ENCODE results near the gene STXBP3. TPM values are rescaled to one million over a fixed set of nuclear protein-coding genes. Genes with fewer than 3 reads are reported as not detected.

STXBP3 gene
- total and polyA plus RNA-seq, 2 experiments from 2014 or later = 34.1 to 74.0 TPM

- no peaks in the 10 kb centered on the region for H3K36me3 ChIP-seq
- no peaks in the 10 kb centered on the region for H3K27me3 ChIP-seq
- peaks cover 2% of the 10 kb centered on the region for H3K9me3 ChIP-seq (ENCODE audit: low read depth)
- peaks cover 11% of the 10 kb centered on the region for H3K4me1 ChIP-seq (ENCODE audit: low read depth)
- H3K27ac ChIP-seq = no peak overlapping the region
- no peak for TF ChIP-seq CTCF (IDR thresholded peaks at IDR 0.05; ENCODE audit: low read depth, low read length)
- H3K4me3 ChIP-seq = no peak overlapping the region
- no peak for DNase-seq (ENCODE audit: low read depth in 1 of 2, low spot score in 1 of 2)
Measured at GRCh38 chr1:108826081-108826635, 79.7 kb downstream of the STXBP3 start.

- Histone ChIP-seq H3K4me1 (ENCODE audit: low read depth) (peaks cover 11% of the 10 kb centered on the region), H3K4me3 (no peak overlapping the region), H3K27me3 (no peaks in the 10 kb centered on the region), H3K27ac (no peak overlapping the region), H3K9me3 (ENCODE audit: low read depth) (peaks cover 2% of the 10 kb centered on the region), H3K36me3 (no peaks in the 10 kb centered on the region)
- peak; percentile 83 to 84 for DNase-seq (ENCODE audit: low read depth in 1 of 2, low spot score in 1 of 2)
- peak; percentile 72 for TF ChIP-seq CTCF (IDR thresholded peaks at IDR 0.05; ENCODE audit: low read depth, low read length)
Measured at GRCh38 chr1:108828074-108828961, 81.8 kb downstream of the STXBP3 start.

- DNase-seq (ENCODE audit: low read depth in 1 of 2, low spot score in 1 of 2) = no peak
- no peak for TF ChIP-seq CTCF (IDR thresholded peaks at IDR 0.05; ENCODE audit: low read depth, low read length)
- Histone ChIP-seq H3K36me3 (no peaks in the 10 kb centered on the region), H3K27ac (no peak overlapping the region), H3K27me3 (no peaks in the 10 kb centered on the region), H3K4me3 (no peak overlapping the region), H3K9me3 (ENCODE audit: low read depth) (peaks cover 2% of the 10 kb centered on the region), H3K4me1 (ENCODE audit: low read depth) (peaks cover 11% of the 10 kb centered on the region)
Measured at GRCh38 chr1:108829498-108829916, 83.0 kb downstream of the STXBP3 start.

GRCh38 chr1:108830119-108831008, 83.9 kb downstream of the STXBP3 start:
- Histone ChIP-seq H3K4me1 (ENCODE audit: low read depth) (peaks cover 11% of the 10 kb centered on the region), H3K4me3 (no peak overlapping the region), H3K36me3 (no peaks in the 10 kb centered on the region), H3K27ac (no peak overlapping the region), H3K9me3 (ENCODE audit: low read depth) (no peaks in the 10 kb centered on the region), H3K27me3 (no peaks in the 10 kb centered on the region)
- peak in 1 of 2 donors; percentile 89 for DNase-seq (ENCODE audit: low read depth in 1 of 2, low spot score in 1 of 2)
- TF ChIP-seq CTCF (IDR thresholded peaks at IDR 0.05; ENCODE audit: low read depth, low read length) = no peak

- TF ChIP-seq CTCF (IDR thresholded peaks at IDR 0.05; ENCODE audit: low read depth, low read length) = no peak
- peak in 1 of 2 donors; percentile 81 for DNase-seq (ENCODE audit: low read depth in 1 of 2, low spot score in 1 of 2)
- Histone ChIP-seq H3K9me3 (ENCODE audit: low read depth) (no peaks in the 10 kb centered on the region), H3K4me3 (no peak overlapping the region), H3K4me1 (ENCODE audit: low read depth) (peaks cover 11% of the 10 kb centered on the region), H3K27me3 (no peaks in the 10 kb centered on the region), H3K27ac (no peak overlapping the region), H3K36me3 (no peaks in the 10 kb centered on the region)
Measured at GRCh38 chr1:108831225-108831624, 84.8 kb downstream of the STXBP3 start.
